Right atrium auricular region (tissue), 2 donors: ENCODE data around the gene S100A10. TPM values are rescaled to one million over a fixed set of nuclear protein-coding genes. Genes with fewer than 3 reads are reported as not detected.

Source experiments
- DNase-seq: peaks from one replicate; pipeline ENCODE4 v3.0.0-alpha.2; 2019; ENCODE audit warnings: low spot score
- H3K27ac ChIP-seq, 2 donors: fragments of 200-600 bp; sonication (generic); 1 replicate in 1 of 2; 2 replicates in 1 of 2; pipeline ENCODE4 v1.5.1; 2016 to 2019
- H3K27me3 ChIP-seq, 2 donors: fragments of 200-600 bp; sonication (generic); one replicate each; pipeline versions ENCODE4 v1.5.1 to v1.6.0; 2017 to 2019
- H3K36me3 ChIP-seq: fragments of 200-600 bp; sonication (generic); one replicate; pipeline ENCODE4 v1.5.1; 2016
- H3K4me1 ChIP-seq, 2 donors: fragments of 200-600 bp; sonication (generic); one replicate each; pipeline versions ENCODE4 v1.5.1 to v1.6.0; 2017 to 2019
- H3K4me3 ChIP-seq, 2 donors: fragments of 200-600 bp; sonication (generic); 1 replicate in 1 of 2; 2 replicates in 1 of 2; pipeline ENCODE4 v1.5.1; 2017 to 2019; ENCODE audit warnings: mild to moderate bottlenecking in 1 of 2, moderate library complexity in 1 of 2
- H3K9me3 ChIP-seq, 2 donors: fragments of 200-600 bp; sonication (generic); one replicate each; pipeline ENCODE4 v1.5.1; 2019
- CTCF ChIP-seq, 2 donors: fragments of 200-600 bp; sonication (generic); IDR thresholded peaks; one replicate each; pipeline ENCODE4 v1.5.1; 2019; ENCODE audit warnings: antibody characterized with exemption in 2 of 2
- total RNA-seq, 2 donors: library from RNA; depleted of rRNA; stranded (reverse); fragments of >200 nt; gene quantifications; one replicate each; pipeline ENCODE4 v1.1.0, GENCODE V29; 2016

Gene S100A10
- total RNA-seq, 2 donors from 2014 or later, result 75.2 to 116 TPM

DNA sequence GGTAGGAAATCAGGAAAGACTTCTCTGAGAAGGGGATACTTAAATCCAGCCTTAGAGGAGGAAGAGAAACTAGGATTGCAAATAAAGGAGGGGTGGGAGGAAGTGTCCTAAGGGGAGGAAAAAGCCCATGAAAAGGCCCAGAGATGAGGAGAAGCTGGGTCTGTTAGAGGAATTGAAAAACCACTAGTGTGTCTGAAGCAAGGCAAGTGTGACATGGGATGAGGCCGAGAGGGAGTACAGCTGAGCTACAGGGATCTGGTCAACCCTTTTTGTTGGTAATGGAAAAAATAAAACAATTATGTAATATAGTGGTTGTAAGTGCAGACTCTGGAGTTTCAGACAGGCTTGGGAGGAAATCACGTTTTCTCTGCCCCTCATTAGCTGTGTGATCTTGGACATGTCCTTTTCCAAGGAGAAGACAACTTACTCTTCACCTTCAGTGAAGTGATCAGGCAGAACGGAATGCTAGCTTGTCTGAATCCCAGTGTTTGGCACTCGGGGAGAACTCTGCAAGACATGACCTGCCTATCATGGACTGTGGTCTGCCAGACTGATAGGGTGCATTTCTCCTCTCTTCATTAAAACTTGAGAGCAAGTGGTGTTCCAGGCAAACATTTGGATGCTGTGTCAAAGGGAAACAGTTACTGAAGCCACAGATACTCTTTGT, 7.4 kb upstream of the S100A10 start:
- Histone ChIP-seq H3K4me3 (no peak overlapping the region), H3K4me1 (peaks cover 0 to 5% of the 10 kb centered on the region in 2 donors), H3K36me3 (no peaks in the 10 kb centered on the region), H3K27me3 (no peaks in the 10 kb centered on the region), H3K9me3 (no peaks in the 10 kb centered on the region), H3K27ac (peak overlapping the region; percentile 19 to 65)
- no peak for TF ChIP-seq CTCF (IDR thresholded peaks at IDR 0.05)
- no peak for DNase-seq

- TF ChIP-seq CTCF (IDR thresholded peaks at IDR 0.05), result no peak
- no peaks in the 10 kb centered on the region for H3K27me3 ChIP-seq
- DNase-seq, result no peak
- H3K9me3 ChIP-seq, result no peaks in the 10 kb centered on the region
- H3K4me3 ChIP-seq, result no peak overlapping the region
- no peaks in the 10 kb centered on the region for H3K36me3 ChIP-seq
- no peak overlapping the region for H3K27ac ChIP-seq
- H3K4me1 ChIP-seq, result peaks cover 0 to 20% of the 10 kb centered on the region in 2 donors
These were observed 5.1 kb upstream of the S100A10 start for GRCh38 chr1:151998611-151999362.

- H3K27me3 ChIP-seq, result no peaks in the 10 kb centered on the region
- H3K27ac ChIP-seq, result no peak overlapping the region
- H3K4me1 ChIP-seq, result peaks cover 0 to 19% of the 10 kb centered on the region in 2 donors
- no peaks in the 10 kb centered on the region for H3K9me3 ChIP-seq
- TF ChIP-seq CTCF (IDR thresholded peaks at IDR 0.05), result no peak
- DNase-seq, result no peak
- H3K36me3 ChIP-seq, result no peaks in the 10 kb centered on the region
- no peak overlapping the region for H3K4me3 ChIP-seq
These were observed 3.6 kb upstream of the S100A10 start for GRCh38 chr1:151997284-151997570.

DNA sequence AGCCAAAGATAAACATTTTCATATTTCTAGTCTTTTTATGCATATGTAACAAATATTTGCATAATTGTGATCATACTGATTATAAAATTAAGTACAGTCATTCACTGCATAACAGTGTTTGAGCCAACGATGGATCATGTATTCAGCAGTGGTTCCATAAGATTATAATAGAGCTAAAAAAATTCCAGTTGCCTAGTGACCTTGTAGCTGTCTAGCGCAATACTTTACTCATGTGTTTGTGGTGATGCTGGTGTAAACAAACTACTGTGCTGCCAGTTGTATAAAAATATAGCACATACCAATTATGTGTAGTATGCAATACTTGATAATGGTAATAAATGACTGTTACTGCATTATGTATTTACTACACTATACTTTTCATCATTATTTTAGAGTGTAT, 2.1 kb upstream of the S100A10 start:
- H3K27ac ChIP-seq, result no peak overlapping the region
- no peak overlapping the region for H3K4me3 ChIP-seq
- H3K9me3 ChIP-seq, result no peaks in the 10 kb centered on the region
- H3K36me3 ChIP-seq, result no peaks in the 10 kb centered on the region
- no peak for DNase-seq
- TF ChIP-seq CTCF (IDR thresholded peaks at IDR 0.05), result no peak
- no peaks in the 10 kb centered on the region for H3K27me3 ChIP-seq
- peaks cover 0 to 34% of the 10 kb centered on the region in 2 donors for H3K4me1 ChIP-seq

- Histone ChIP-seq H3K4me1 (peaks cover 0 to 42% of the 10 kb centered on the region in 2 donors), H3K27ac (peak overlapping the region in 1 of 2 donors; percentile 96), H3K4me3 (no peak overlapping the region), H3K9me3 (no peaks in the 10 kb centered on the region), H3K36me3 (no peaks in the 10 kb centered on the region), H3K27me3 (no peaks in the 10 kb centered on the region)
- no peak for TF ChIP-seq CTCF (IDR thresholded peaks at IDR 0.05)
- peak; percentile 77 for DNase-seq
These were observed 1.3 kb upstream of the S100A10 start for GRCh38 chr1:151994956-151995355.
